Brain microvascular endothelial cell (primary cell): ENCODE data around the gene SREBF2.

ENCODE experiments used
- DNase-seq: peaks from one replicate; pipeline ENCODE4 v3.0.0-alpha.2; 2020
- H3K27ac ChIP-seq: fragments of 250-450 bp; sonication (Bioruptor Pico); 2 replicates; pipeline ENCODE4 v1.5.1; 2020; ENCODE audit warnings: mild to moderate bottlenecking, moderate library complexity
- H3K27me3 ChIP-seq: fragments of 250-450 bp; sonication (Bioruptor Pico); replicated peaks from 2 replicates; pipeline ENCODE4 v1.5.1; 2020; ENCODE audit warnings: mild to moderate bottlenecking
- H3K36me3 ChIP-seq: fragments of 250-450 bp; sonication (Bioruptor Pico); replicated peaks from 2 replicates; pipeline ENCODE4 v1.5.1; 2020; ENCODE audit warnings: mild to moderate bottlenecking
- H3K4me3 ChIP-seq: 2 replicates; pipeline ENCODE4 v1.5.1; 2011; ENCODE audit warnings: low read depth, mild to moderate bottlenecking, control low read depth, low read length, moderate library complexity
- CTCF ChIP-seq: IDR thresholded peaks from 2 replicates; pipeline ENCODE4 v1.5.1; 2011; ENCODE audit warnings: low read depth, mild to moderate bottlenecking, moderate library complexity, low read length, control low read depth, inconsistent platforms; ENCODE audit errors: missing control alignments
- in situ Hi-C: cut with HindIII; loops from 2 replicates; pipeline ENCODE4 v1.10.0; 2017; ENCODE audit warnings: low sequenced_read_pairs, low pct_ligation_motif_present

SREBF2 gene

GRCh38 chr22:41841085-41841712, 8.3 kb downstream of the SREBF2 start:
- Histone ChIP-seq H3K36me3 (peaks cover 13% of the 10 kb centered on the region), H3K27me3 (no peaks in the 10 kb centered on the region), H3K27ac (no peak overlapping the region), H3K4me3 (no peak overlapping the region)
- in situ Hi-C loops = no loop called here
- no peak for DNase-seq
- no peak for TF ChIP-seq CTCF

GRCh38 chr22:41842996-41843970, 10.4 kb downstream of the SREBF2 start:
- TF ChIP-seq CTCF = no peak
- Histone ChIP-seq H3K36me3 (peaks cover 5% of the 10 kb centered on the region), H3K27ac (no peak overlapping the region), H3K4me3 (no peak overlapping the region), H3K27me3 (no peaks in the 10 kb centered on the region)
- DNase-seq = no peak
- in situ Hi-C loops = no loop called here

GRCh38 chr22:41844036-41844435, 11.1 kb downstream of the SREBF2 start:
- Histone ChIP-seq H3K4me3 (no peak overlapping the region), H3K27ac (no peak overlapping the region), H3K36me3 (peaks cover 5% of the 10 kb centered on the region), H3K27me3 (no peaks in the 10 kb centered on the region)
- no peak for TF ChIP-seq CTCF
- in situ Hi-C loops = no loop called here
- no peak for DNase-seq

- no peak overlapping the region for H3K27ac ChIP-seq
- no peak for DNase-seq
- H3K36me3 ChIP-seq = peaks cover 5% of the 10 kb centered on the region
Measured at GRCh38 chr22:41844513-41844912, 11.6 kb downstream of the SREBF2 start.

More at GRCh38 chr22:41844513-41844912, 11.6 kb downstream of the SREBF2 start:
- no peak for TF ChIP-seq CTCF
- no peak overlapping the region for H3K4me3 ChIP-seq
- H3K27me3 ChIP-seq = no peaks in the 10 kb centered on the region
- in situ Hi-C loops = no loop called here
